Neural progenitor cell (in vitro differentiated cells): ENCODE results near the gene JSRP1.

ENCODE experiments used
- EZH2phosphoT487 ChIP-seq: fragments of 200-600 bp; sonication (generic); IDR thresholded peaks from 2 replicates; pipeline ENCODE4 v1.6.1; 2017; ENCODE audit warnings: antibody characterized with exemption
- TF ChIP-seq, protein P1 (sequence below): fragments of 200-600 bp; sonication (generic); IDR thresholded peaks from 2 replicates; pipeline ENCODE4 v1.5.1; 2017; ENCODE audit warnings: antibody characterized with exemption, mild to moderate bottlenecking

DNA sequence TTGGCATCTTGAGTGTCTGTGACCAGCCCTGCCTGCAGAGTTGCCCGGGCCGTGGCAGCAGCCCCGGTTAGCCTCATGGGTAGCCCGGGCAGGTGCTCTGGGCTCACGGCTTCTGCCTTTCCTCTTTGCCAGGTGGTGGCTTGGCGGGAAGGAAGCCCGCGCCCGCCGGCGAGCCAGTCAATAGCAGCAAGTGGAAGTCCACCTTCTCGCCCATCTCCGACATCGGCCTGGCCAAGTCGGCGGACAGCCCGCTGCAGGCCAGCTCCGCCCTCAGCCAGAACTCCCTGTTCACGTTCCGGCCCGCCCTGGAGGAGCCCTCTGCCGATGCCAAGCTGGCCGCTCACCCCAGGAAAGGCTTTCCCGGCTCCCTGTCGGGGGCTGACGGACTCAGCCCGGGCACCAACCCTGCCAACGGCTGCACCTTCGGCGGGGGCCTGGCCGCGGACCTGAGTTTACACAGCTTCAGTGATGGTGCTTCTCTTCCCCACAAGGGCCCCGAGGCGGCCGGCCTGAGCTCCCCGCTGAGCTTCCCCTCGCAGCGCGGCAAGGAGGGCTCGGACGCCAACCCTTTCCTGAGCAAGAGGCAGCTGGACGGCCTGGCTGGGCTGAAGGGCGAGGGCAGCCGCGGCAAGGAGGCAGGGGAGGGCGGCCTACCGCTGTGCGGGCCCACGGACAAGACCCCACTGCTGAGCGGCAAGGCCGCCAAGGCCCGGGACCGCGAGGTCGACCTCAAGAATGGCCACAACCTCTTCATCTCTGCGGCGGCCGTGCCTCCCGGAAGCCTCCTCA is 30.0 kb downstream of the JSRP1 start:
- TF ChIP-seq, protein P1, sequence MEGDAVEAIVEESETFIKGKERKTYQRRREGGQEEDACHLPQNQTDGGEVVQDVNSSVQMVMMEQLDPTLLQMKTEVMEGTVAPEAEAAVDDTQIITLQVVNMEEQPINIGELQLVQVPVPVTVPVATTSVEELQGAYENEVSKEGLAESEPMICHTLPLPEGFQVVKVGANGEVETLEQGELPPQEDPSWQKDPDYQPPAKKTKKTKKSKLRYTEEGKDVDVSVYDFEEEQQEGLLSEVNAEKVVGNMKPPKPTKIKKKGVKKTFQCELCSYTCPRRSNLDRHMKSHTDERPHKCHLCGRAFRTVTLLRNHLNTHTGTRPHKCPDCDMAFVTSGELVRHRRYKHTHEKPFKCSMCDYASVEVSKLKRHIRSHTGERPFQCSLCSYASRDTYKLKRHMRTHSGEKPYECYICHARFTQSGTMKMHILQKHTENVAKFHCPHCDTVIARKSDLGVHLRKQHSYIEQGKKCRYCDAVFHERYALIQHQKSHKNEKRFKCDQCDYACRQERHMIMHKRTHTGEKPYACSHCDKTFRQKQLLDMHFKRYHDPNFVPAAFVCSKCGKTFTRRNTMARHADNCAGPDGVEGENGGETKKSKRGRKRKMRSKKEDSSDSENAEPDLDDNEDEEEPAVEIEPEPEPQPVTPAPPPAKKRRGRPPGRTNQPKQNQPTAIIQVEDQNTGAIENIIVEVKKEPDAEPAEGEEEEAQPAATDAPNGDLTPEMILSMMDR = no peak
- no peak for TF ChIP-seq EZH2phosphoT487
